Hepatocyte (in vitro differentiated cells): Measurements from ENCODE around the gene MSMO1. TPM values are rescaled to one million over a fixed set of nuclear protein-coding genes. Genes with fewer than 3 reads are reported as not detected.

Experiments used
- DNase-seq: peaks from one replicate; pipeline ENCODE4 v3.0.0-alpha.2; 2016; ENCODE audit warnings: low spot score
- H2AFZ ChIP-seq: fragments of 200-600 bp; sonication (generic); 2 replicates; pipeline ENCODE4 v1.6.0; 2016; ENCODE audit warnings: antibody characterized with exemption, mild to moderate bottlenecking
- H3K27ac ChIP-seq: fragments of 200-600 bp; sonication (generic); 2 replicates; pipeline ENCODE4 v1.5.1; 2016; ENCODE audit warnings: mild to moderate bottlenecking
- H3K27me3 ChIP-seq: fragments of 200-600 bp; sonication (generic); 2 replicates; pipeline ENCODE4 v1.6.1; 2016
- H3K36me3 ChIP-seq: fragments of 200-600 bp; sonication (generic); replicated peaks from 2 replicates; pipeline ENCODE4 v1.5.1; 2016; ENCODE audit warnings: low read depth; ENCODE audit not compliant: insufficient read depth
- H3K4me1 ChIP-seq: fragments of 200-600 bp; sonication (generic); 2 replicates; pipeline ENCODE4 v1.5.1; 2016; ENCODE audit warnings: mild to moderate bottlenecking, moderate library complexity; ENCODE audit not compliant: insufficient read depth
- H3K4me2 ChIP-seq: fragments of 200-600 bp; sonication (generic); 2 replicates; pipeline ENCODE4 v1.6.0; 2016
- H3K4me3 ChIP-seq: fragments of 200-600 bp; sonication (generic); 2 replicates; pipeline ENCODE4 v1.5.1; 2016; ENCODE audit warnings: mild to moderate bottlenecking
- H3K79me2 ChIP-seq: fragments of 200-600 bp; sonication (generic); 2 replicates; pipeline ENCODE4 v1.6.0; 2017; ENCODE audit warnings: mild to moderate bottlenecking
- H3K9me2 ChIP-seq: fragments of 200-600 bp; sonication (generic); replicated peaks from 2 replicates; pipeline ENCODE4 v1.6.0; 2017; ENCODE audit warnings: mild to moderate bottlenecking; ENCODE audit not compliant: insufficient read depth
- H3K9me3 ChIP-seq: fragments of 200-600 bp; sonication (generic); 2 replicates; pipeline ENCODE4 v1.5.1; 2016; ENCODE audit warnings: low read depth, mild to moderate bottlenecking
- H4K20me1 ChIP-seq: fragments of 200-600 bp; sonication (generic); 2 replicates; pipeline ENCODE4 v1.6.0; 2016; ENCODE audit warnings: mild to moderate bottlenecking; ENCODE audit not compliant: insufficient read depth, poor library complexity, severe bottlenecking
- EZH2 ChIP-seq: fragments of 200-600 bp; sonication (generic); IDR thresholded peaks from 2 replicates; pipeline ENCODE4 v1.6.1; 2016; ENCODE audit warnings: antibody characterized with exemption, mild to moderate bottlenecking, borderline replicate concordance
- EZH2phosphoT487 ChIP-seq: fragments of 200-600 bp; sonication (generic); IDR thresholded peaks from one replicate; pipeline ENCODE4 v1.6.1; 2018; ENCODE audit warnings: antibody characterized with exemption, mild to moderate bottlenecking, low read depth, moderate library complexity; ENCODE audit not compliant: unreplicated experiment, severe bottlenecking
- WGBS: methylation state at CpG from one replicate; pipeline ENCODE4 v1.1.6; 2016; ENCODE audit warnings: low lambda C conversion rate; ENCODE audit errors: missing lambda C conversion rate; 5-methylcytosine and 5-hydroxymethylcytosine counted together
- polyA plus RNA-seq: library from polyadenylated mRNA; unstranded; fragments of >200 nt; fragmentation: Nextera tagmentation; extraction: Ambion mirVana; gene quantifications from 2 replicates; pipeline ENCODE4 v1.2.1, GENCODE V29; 2016
- total RNA-seq: library from RNA; depleted of rRNA; stranded (reverse); fragments of >200 nt; gene quantifications from 2 replicates; pipeline ENCODE4 v1.2.3, GENCODE V29; 2014
- TF ChIP-seq, protein P1 (sequence below): fragments of 200-600 bp; sonication (generic); IDR thresholded peaks from 2 replicates; pipeline ENCODE4 v1.5.1; 2016; ENCODE audit warnings: antibody characterized with exemption, mild to moderate bottlenecking; ENCODE audit not compliant: poor library complexity

Gene MSMO1
- total and polyA plus RNA-seq, 2 experiments from 2014 or later = 391 to 747 TPM

GRCh38 chr4:165359506-165359905 lies 32.0 kb downstream of the MSMO1 start:
- H3K9me3 ChIP-seq = no peaks in the 10 kb centered on the region
- H3K27ac ChIP-seq = no peak overlapping the region
- no peak overlapping the region for H3K4me2 ChIP-seq
- H3K36me3 ChIP-seq = no peaks in the 10 kb centered on the region
- no peaks in the 10 kb centered on the region for H3K79me2 ChIP-seq
- H2AFZ ChIP-seq = no peak overlapping the region
- no peaks in the 10 kb centered on the region for H4K20me1 ChIP-seq
- H3K4me3 ChIP-seq = no peak overlapping the region
- no peaks in the 10 kb centered on the region for H3K9me2 ChIP-seq
- no peaks in the 10 kb centered on the region for H3K27me3 ChIP-seq
- TF ChIP-seq EZH2 (no peak), EZH2phosphoT487 (no peak)
- TF ChIP-seq, protein P1, sequence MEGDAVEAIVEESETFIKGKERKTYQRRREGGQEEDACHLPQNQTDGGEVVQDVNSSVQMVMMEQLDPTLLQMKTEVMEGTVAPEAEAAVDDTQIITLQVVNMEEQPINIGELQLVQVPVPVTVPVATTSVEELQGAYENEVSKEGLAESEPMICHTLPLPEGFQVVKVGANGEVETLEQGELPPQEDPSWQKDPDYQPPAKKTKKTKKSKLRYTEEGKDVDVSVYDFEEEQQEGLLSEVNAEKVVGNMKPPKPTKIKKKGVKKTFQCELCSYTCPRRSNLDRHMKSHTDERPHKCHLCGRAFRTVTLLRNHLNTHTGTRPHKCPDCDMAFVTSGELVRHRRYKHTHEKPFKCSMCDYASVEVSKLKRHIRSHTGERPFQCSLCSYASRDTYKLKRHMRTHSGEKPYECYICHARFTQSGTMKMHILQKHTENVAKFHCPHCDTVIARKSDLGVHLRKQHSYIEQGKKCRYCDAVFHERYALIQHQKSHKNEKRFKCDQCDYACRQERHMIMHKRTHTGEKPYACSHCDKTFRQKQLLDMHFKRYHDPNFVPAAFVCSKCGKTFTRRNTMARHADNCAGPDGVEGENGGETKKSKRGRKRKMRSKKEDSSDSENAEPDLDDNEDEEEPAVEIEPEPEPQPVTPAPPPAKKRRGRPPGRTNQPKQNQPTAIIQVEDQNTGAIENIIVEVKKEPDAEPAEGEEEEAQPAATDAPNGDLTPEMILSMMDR = no peak
- peaks cover 7% of the 10 kb centered on the region for H3K4me1 ChIP-seq
- no peak for DNase-seq
- 79% methylated on average over 2 of the region's 2 CpGs for WGBS

- WGBS = 73% methylated on average over 6 of the region's 6 CpGs
Measured at GRCh38 chr4:165360041-165360695, 32.7 kb downstream of the MSMO1 start.

DNA sequence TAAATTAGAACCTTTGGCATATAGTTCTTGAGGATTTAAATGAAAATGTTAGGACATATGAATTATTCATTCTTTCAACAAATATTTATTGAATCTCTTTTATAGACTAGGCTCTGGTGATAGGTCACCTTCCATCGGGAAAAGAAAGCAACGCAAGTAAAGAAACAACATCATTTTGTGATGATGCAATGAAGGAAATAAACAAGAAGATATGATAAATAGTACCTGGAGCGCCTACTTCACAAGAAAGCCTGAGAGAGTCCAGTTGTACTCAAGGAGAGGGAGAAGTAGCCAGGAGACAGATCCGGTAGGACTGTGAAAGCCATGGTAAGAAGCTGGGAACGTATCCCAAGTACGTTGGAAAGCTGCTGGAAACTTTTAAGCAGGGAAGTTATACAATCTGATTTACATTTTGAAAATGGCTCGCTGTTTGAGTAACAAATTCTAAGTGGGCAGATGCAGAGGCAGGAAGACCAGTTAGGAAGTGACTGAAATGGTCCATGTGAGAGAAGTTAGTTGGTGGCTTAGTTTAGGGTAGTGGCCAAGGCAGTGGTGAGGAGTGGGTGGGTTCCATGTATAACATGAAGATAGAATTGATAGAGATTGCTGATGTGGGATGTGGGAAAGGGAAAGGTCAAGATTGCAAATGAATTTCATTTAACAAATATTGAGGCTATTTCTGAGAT lies 33.7 kb downstream of the MSMO1 start:
- H3K4me2 ChIP-seq = no peak overlapping the region
- H3K27ac ChIP-seq = no peak overlapping the region
- H3K79me2 ChIP-seq = no peaks in the 10 kb centered on the region
- TF ChIP-seq, protein P1 = no peak
- no peak for TF ChIP-seq EZH2
- TF ChIP-seq EZH2phosphoT487 = no peak
- no peak for DNase-seq
- no peak overlapping the region for H2AFZ ChIP-seq
- peaks cover 16% of the 10 kb centered on the region for H3K4me1 ChIP-seq
- H3K4me3 ChIP-seq = no peak overlapping the region
- no peaks in the 10 kb centered on the region for H3K27me3 ChIP-seq
- no peaks in the 10 kb centered on the region for H3K9me3 ChIP-seq
- H3K9me2 ChIP-seq = no peaks in the 10 kb centered on the region
- H4K20me1 ChIP-seq = no peaks in the 10 kb centered on the region
- H3K36me3 ChIP-seq = no peaks in the 10 kb centered on the region
- 93% methylated on average over 7 of the region's 7 CpGs for WGBS

More at GRCh38 chr4:165360041-165360695, 32.7 kb downstream of the MSMO1 start:
- Histone ChIP-seq H3K4me2 (no peak overlapping the region), H3K27ac (no peak overlapping the region), H3K4me1 (peaks cover 10% of the 10 kb centered on the region), H3K4me3 (no peak overlapping the region), H3K27me3 (no peaks in the 10 kb centered on the region), H3K9me3 (no peaks in the 10 kb centered on the region), H4K20me1 (no peaks in the 10 kb centered on the region), H3K9me2 (no peaks in the 10 kb centered on the region), H3K79me2 (no peaks in the 10 kb centered on the region), H3K36me3 (no peaks in the 10 kb centered on the region), H2AFZ (no peak overlapping the region)
- no peak for DNase-seq
- TF ChIP-seq, protein P1 = no peak
- TF ChIP-seq EZH2 (no peak), EZH2phosphoT487 (no peak)
